Measurements from ENCODE around the gene SCNN1B.
"Not testable (repeated sequence)": the region's sequence is repeated elsewhere in the genome, so short reads cannot be mapped to it uniquely, and the experiment has no call there.

SCNN1B gene, protein sequence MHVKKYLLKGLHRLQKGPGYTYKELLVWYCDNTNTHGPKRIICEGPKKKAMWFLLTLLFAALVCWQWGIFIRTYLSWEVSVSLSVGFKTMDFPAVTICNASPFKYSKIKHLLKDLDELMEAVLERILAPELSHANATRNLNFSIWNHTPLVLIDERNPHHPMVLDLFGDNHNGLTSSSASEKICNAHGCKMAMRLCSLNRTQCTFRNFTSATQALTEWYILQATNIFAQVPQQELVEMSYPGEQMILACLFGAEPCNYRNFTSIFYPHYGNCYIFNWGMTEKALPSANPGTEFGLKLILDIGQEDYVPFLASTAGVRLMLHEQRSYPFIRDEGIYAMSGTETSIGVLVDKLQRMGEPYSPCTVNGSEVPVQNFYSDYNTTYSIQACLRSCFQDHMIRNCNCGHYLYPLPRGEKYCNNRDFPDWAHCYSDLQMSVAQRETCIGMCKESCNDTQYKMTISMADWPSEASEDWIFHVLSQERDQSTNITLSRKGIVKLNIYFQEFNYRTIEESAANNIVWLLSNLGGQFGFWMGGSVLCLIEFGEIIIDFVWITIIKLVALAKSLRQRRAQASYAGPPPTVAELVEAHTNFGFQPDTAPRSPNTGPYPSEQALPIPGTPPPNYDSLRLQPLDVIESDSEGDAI

GRCh38 chr16:23302045-23302956, at the start of gene SCNN1B:
SCNN1B (plus strand) TSS chr16:23302302; CDS start chr16:23348600, 46,298 bp downstream.
- H3K4me1 ChIP-seq (ENCODE audit: control insufficient read depth, insufficient read depth, low read length), result peaks cover 5% of the 10 kb centered on the region
- peak within 1 kb of the TSS; percentile 77 for H3K4me3 ChIP-seq (ENCODE audit: low read depth, low read length)
- no peaks in the 10 kb centered on the region for H3K9me3 ChIP-seq (ENCODE audit: control insufficient read depth, insufficient read depth, low read length)
- no peaks in the 10 kb centered on the region for H3K36me3 ChIP-seq (ENCODE audit: control insufficient read depth, insufficient read depth, low read length)
- no peak within 1 kb of the TSS for H3K9ac ChIP-seq (ENCODE audit: low read depth, low read length)
- peaks cover 26% of the 10 kb centered on the region for H3K27me3 ChIP-seq (ENCODE audit: control insufficient read depth, insufficient read depth, low read length)

- H3K9ac ChIP-seq (ENCODE audit: low read depth, low read length), result no peak overlapping the region
- H3K4me3 ChIP-seq (ENCODE audit: low read depth, low read length), result no peak overlapping the region
- no peaks in the 10 kb centered on the region for H3K27me3 ChIP-seq (ENCODE audit: control insufficient read depth, insufficient read depth, low read length)
- H3K9me3 ChIP-seq (ENCODE audit: control insufficient read depth, insufficient read depth, low read length), result no peaks in the 10 kb centered on the region
- no peaks in the 10 kb centered on the region for H3K36me3 ChIP-seq (ENCODE audit: control insufficient read depth, insufficient read depth, low read length)
- no peaks in the 10 kb centered on the region for H3K4me1 ChIP-seq (ENCODE audit: control insufficient read depth, insufficient read depth, low read length)
Measured at GRCh38 chr16:23252310-23252709, 49.8 kb upstream of the SCNN1B start.

DNA sequence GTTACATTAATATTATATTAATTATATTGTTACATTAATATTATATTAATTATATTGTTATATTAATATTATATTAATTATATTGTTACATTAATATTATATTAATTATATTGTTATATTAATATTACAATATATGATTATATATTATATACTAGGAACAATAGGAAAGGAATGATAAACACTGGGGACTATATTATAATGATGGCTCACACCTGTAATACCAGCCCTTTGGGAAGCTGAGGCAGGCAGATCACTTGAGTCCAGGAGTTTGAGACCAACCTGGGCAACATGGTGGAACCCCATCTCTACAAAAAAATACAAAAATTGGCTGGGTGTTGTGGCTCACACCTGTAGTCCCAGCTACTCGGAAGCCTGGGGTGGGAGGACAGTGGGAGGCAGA, 48.5 kb upstream of the SCNN1B start:
- H3K36me3 ChIP-seq (ENCODE audit: control insufficient read depth, insufficient read depth, low read length); H3K4me3 ChIP-seq (ENCODE audit: low read depth, low read length); H3K9me3 ChIP-seq (ENCODE audit: control insufficient read depth, insufficient read depth, low read length); H3K4me1 ChIP-seq (ENCODE audit: control insufficient read depth, insufficient read depth, low read length); H3K9ac ChIP-seq (ENCODE audit: low read depth, low read length); H3K27me3 ChIP-seq (ENCODE audit: control insufficient read depth, insufficient read depth, low read length): not testable (repeated sequence)

DNA sequence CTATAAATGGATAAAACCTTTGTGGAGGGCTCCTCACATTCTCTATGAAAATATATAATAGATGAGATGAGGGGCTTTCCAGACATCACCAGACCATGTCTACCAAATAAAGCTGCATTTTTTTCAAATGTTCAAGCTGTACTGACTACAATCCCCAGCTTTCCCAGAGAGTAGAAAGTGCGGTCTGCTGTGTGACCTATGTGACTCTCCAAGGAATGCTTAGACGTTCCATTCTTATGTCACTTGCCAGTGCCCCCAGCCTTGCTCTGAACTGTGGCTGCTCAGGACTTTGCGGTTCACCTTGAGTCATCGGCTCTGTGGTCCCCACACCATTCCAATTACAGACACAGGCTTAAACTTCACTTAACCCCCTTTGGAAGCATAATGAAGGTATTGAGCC, 47.8 kb upstream of the SCNN1B start:
- Histone ChIP-seq H3K36me3 (ENCODE audit: control insufficient read depth, insufficient read depth, low read length) (no peaks in the 10 kb centered on the region), H3K9me3 (ENCODE audit: control insufficient read depth, insufficient read depth, low read length) (no peaks in the 10 kb centered on the region), H3K9ac (ENCODE audit: low read depth, low read length) (no peak overlapping the region), H3K4me3 (ENCODE audit: low read depth, low read length) (no peak overlapping the region), H3K27me3 (ENCODE audit: control insufficient read depth, insufficient read depth, low read length) (no peaks in the 10 kb centered on the region), H3K4me1 (ENCODE audit: control insufficient read depth, insufficient read depth, low read length) (no peaks in the 10 kb centered on the region)

DNA sequence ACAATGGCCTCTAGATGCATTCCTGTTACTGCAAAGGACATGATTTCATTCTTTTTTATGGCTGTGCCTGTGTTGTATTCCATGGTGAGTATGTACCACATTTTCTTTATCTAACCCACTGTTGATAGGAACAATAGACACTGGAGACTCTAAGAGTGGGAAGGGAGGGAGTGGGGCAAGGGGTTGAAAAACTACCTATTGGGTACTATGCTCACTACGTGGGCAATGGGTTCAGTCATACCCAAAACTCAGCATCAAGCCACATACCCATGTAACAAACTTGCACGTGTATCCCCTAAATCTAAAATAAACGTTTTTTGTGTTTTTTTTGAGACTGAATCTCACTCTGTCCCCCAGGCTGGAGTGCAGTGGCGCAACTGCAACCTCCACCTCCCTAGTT, 47.1 kb upstream of the SCNN1B start:
- no peaks in the 10 kb centered on the region for H3K36me3 ChIP-seq (ENCODE audit: control insufficient read depth, insufficient read depth, low read length)
- H3K27me3 ChIP-seq (ENCODE audit: control insufficient read depth, insufficient read depth, low read length), result no peaks in the 10 kb centered on the region
- no peaks in the 10 kb centered on the region for H3K9me3 ChIP-seq (ENCODE audit: control insufficient read depth, insufficient read depth, low read length)
- H3K4me3 ChIP-seq (ENCODE audit: low read depth, low read length), result no peak overlapping the region
- no peaks in the 10 kb centered on the region for H3K4me1 ChIP-seq (ENCODE audit: control insufficient read depth, insufficient read depth, low read length)
- H3K9ac ChIP-seq (ENCODE audit: low read depth, low read length), result no peak overlapping the region

GRCh38 chr16:23256440-23256839, 45.7 kb upstream of the SCNN1B start:
- Histone ChIP-seq H3K9me3 (ENCODE audit: control insufficient read depth, insufficient read depth, low read length) (no peaks in the 10 kb centered on the region), H3K36me3 (ENCODE audit: control insufficient read depth, insufficient read depth, low read length) (no peaks in the 10 kb centered on the region), H3K4me3 (ENCODE audit: low read depth, low read length) (no peak overlapping the region), H3K9ac (ENCODE audit: low read depth, low read length) (no peak overlapping the region), H3K27me3 (ENCODE audit: control insufficient read depth, insufficient read depth, low read length) (no peaks in the 10 kb centered on the region), H3K4me1 (ENCODE audit: control insufficient read depth, insufficient read depth, low read length) (no peaks in the 10 kb centered on the region)

- no peaks in the 10 kb centered on the region for H3K36me3 ChIP-seq (ENCODE audit: control insufficient read depth, insufficient read depth, low read length)
- H3K4me3 ChIP-seq (ENCODE audit: low read depth, low read length), result no peak overlapping the region
- H3K27me3 ChIP-seq (ENCODE audit: control insufficient read depth, insufficient read depth, low read length), result no peaks in the 10 kb centered on the region
- H3K4me1 ChIP-seq (ENCODE audit: control insufficient read depth, insufficient read depth, low read length), result no peaks in the 10 kb centered on the region
- no peaks in the 10 kb centered on the region for H3K9me3 ChIP-seq (ENCODE audit: control insufficient read depth, insufficient read depth, low read length)
- no peak overlapping the region for H3K9ac ChIP-seq (ENCODE audit: low read depth, low read length)
Measured at GRCh38 chr16:23257682-23258081, 44.4 kb upstream of the SCNN1B start.

- H3K9me3 ChIP-seq (ENCODE audit: control insufficient read depth, insufficient read depth, low read length), result no peaks in the 10 kb centered on the region
- no peaks in the 10 kb centered on the region for H3K27me3 ChIP-seq (ENCODE audit: control insufficient read depth, insufficient read depth, low read length)
- H3K9ac ChIP-seq (ENCODE audit: low read depth, low read length), result no peak overlapping the region
- H3K4me3 ChIP-seq (ENCODE audit: low read depth, low read length), result no peak overlapping the region
- no peaks in the 10 kb centered on the region for H3K4me1 ChIP-seq (ENCODE audit: control insufficient read depth, insufficient read depth, low read length)
- H3K36me3 ChIP-seq (ENCODE audit: control insufficient read depth, insufficient read depth, low read length), result no peaks in the 10 kb centered on the region
Measured at GRCh38 chr16:23258919-23259237, 43.2 kb upstream of the SCNN1B start.

- no peak overlapping the region for H3K4me3 ChIP-seq (ENCODE audit: low read depth, low read length)
- H3K9ac ChIP-seq (ENCODE audit: low read depth, low read length), result no peak overlapping the region
- H3K27me3 ChIP-seq (ENCODE audit: control insufficient read depth, insufficient read depth, low read length), result no peaks in the 10 kb centered on the region
- no peaks in the 10 kb centered on the region for H3K36me3 ChIP-seq (ENCODE audit: control insufficient read depth, insufficient read depth, low read length)
- no peaks in the 10 kb centered on the region for H3K9me3 ChIP-seq (ENCODE audit: control insufficient read depth, insufficient read depth, low read length)
- no peaks in the 10 kb centered on the region for H3K4me1 ChIP-seq (ENCODE audit: control insufficient read depth, insufficient read depth, low read length)
Measured at GRCh38 chr16:23267647-23268046, 34.5 kb upstream of the SCNN1B start.

DNA sequence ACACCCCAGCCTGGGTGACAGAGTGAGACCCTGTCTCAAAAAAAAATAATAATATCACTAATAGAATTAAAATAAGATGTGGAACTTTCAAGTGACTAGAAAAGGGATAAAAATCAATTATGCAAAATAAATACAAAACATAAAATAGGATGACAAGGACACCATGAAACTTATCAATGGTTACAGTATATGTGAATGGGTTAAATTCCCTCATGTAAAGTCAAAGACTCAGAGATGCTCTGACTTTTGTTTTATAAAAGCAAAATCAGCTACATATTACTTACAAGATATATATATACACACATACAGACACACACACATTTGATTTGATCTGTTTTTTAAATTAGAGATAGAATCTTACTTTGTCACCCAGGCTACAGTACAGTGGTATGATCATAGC, 33.5 kb upstream of the SCNN1B start:
- H3K4me3 ChIP-seq (ENCODE audit: low read depth, low read length), result no peak overlapping the region
- H3K4me1 ChIP-seq (ENCODE audit: control insufficient read depth, insufficient read depth, low read length), result no peaks in the 10 kb centered on the region
- no peaks in the 10 kb centered on the region for H3K36me3 ChIP-seq (ENCODE audit: control insufficient read depth, insufficient read depth, low read length)
- H3K9me3 ChIP-seq (ENCODE audit: control insufficient read depth, insufficient read depth, low read length), result no peaks in the 10 kb centered on the region
- H3K9ac ChIP-seq (ENCODE audit: low read depth, low read length), result no peak overlapping the region
- H3K27me3 ChIP-seq (ENCODE audit: control insufficient read depth, insufficient read depth, low read length), result no peaks in the 10 kb centered on the region

- no peaks in the 10 kb centered on the region for H3K27me3 ChIP-seq (ENCODE audit: control insufficient read depth, insufficient read depth, low read length)
- no peaks in the 10 kb centered on the region for H3K9me3 ChIP-seq (ENCODE audit: control insufficient read depth, insufficient read depth, low read length)
- no peak overlapping the region for H3K9ac ChIP-seq (ENCODE audit: low read depth, low read length)
- no peak overlapping the region for H3K4me3 ChIP-seq (ENCODE audit: low read depth, low read length)
- no peaks in the 10 kb centered on the region for H3K4me1 ChIP-seq (ENCODE audit: control insufficient read depth, insufficient read depth, low read length)
- no peaks in the 10 kb centered on the region for H3K36me3 ChIP-seq (ENCODE audit: control insufficient read depth, insufficient read depth, low read length)
Measured at GRCh38 chr16:23269248-23269953, 32.7 kb upstream of the SCNN1B start.

Measured in iPS-15b (cell line).